ENCODE results near the gene INO80.

Gene INO80

GRCh38 chr15:41125931-41126642, 10.0 kb upstream of the INO80 start:
- H3K4me3 ChIP-seq (ENCODE audit: low read depth, low read length): no peak overlapping the region
- TF ChIP-seq CTCF (IDR thresholded peaks at IDR 0.05; ENCODE audit: borderline replicate concordance, insufficient read depth, low read depth, low read length): no peak

GRCh38 chr15:41125063-41125669, 9.1 kb upstream of the INO80 start:
- no peak for TF ChIP-seq CTCF (IDR thresholded peaks at IDR 0.05; ENCODE audit: borderline replicate concordance, insufficient read depth, low read depth, low read length)
- H3K4me3 ChIP-seq (ENCODE audit: low read depth, low read length): no peak overlapping the region

- TF ChIP-seq CTCF (IDR thresholded peaks at IDR 0.05; ENCODE audit: borderline replicate concordance, insufficient read depth, low read depth, low read length): no peak
- no peak overlapping the region for H3K4me3 ChIP-seq (ENCODE audit: low read depth, low read length)
These were observed 8.0 kb upstream of the INO80 start for GRCh38 chr15:41124058-41124457.

- no peak overlapping the region for H3K4me3 ChIP-seq (ENCODE audit: low read depth, low read length)
- no peak for TF ChIP-seq CTCF (IDR thresholded peaks at IDR 0.05; ENCODE audit: borderline replicate concordance, insufficient read depth, low read depth, low read length)
These were observed 6.8 kb upstream of the INO80 start for GRCh38 chr15:41122849-41123248.

GRCh38 chr15:41121951-41122350, 5.9 kb upstream of the INO80 start:
- H3K4me3 ChIP-seq (ENCODE audit: low read depth, low read length): no peak overlapping the region
- TF ChIP-seq CTCF (IDR thresholded peaks at IDR 0.05; ENCODE audit: borderline replicate concordance, insufficient read depth, low read depth, low read length): no peak

GRCh38 chr15:41116962-41117252, 827 bp upstream of the INO80 start:
- TF ChIP-seq CTCF (IDR thresholded peaks at IDR 0.05; ENCODE audit: borderline replicate concordance, insufficient read depth, low read depth, low read length): no peak

GRCh38 chr15:41115652-41116115, 396 bp downstream of the INO80 start:
- H3K4me3 ChIP-seq (ENCODE audit: low read depth, low read length): peak overlapping the region; percentile 80
- no peak for TF ChIP-seq CTCF (IDR thresholded peaks at IDR 0.05; ENCODE audit: borderline replicate concordance, insufficient read depth, low read depth, low read length)

More at GRCh38 chr15:41116962-41117252, 827 bp upstream of the INO80 start:
- H3K4me3 ChIP-seq (ENCODE audit: low read depth, low read length): peak overlapping the region; percentile 80

Data from GM12875 (cell line).